Adrenal gland (tissue), 12 donors: ENCODE results near the gene FAF1. TPM values are rescaled to one million over a fixed set of nuclear protein-coding genes. Genes with fewer than 3 reads are reported as not detected.

ENCODE experiments used
- DNase-seq, 7 donors: peaks; one replicate each; pipeline ENCODE4 v3.0.0-alpha.2; 2019 to 2020
- H3K27ac ChIP-seq, 5 donors: fragments of 200-600 bp; sonication (generic) in 4 of 5; 1 replicate in 3 of 5; 2 replicates in 2 of 5; pipeline versions ENCODE4 v1.5.1 to v1.8.0; 2016 to 2020; ENCODE audit warnings: mild to moderate bottlenecking in 1 of 5
- H3K27me3 ChIP-seq: fragments of 200-600 bp; 2 replicates; pipeline ENCODE4 v1.8.0; 2021
- H3K36me3 ChIP-seq, 2 donors: fragments of 200-600 bp; replicated peaks in 1 of 2; 1 replicate in 1 of 2; 2 replicates in 1 of 2; pipeline versions ENCODE4 v1.5.1 to v1.8.0; 2018 to 2022
- H3K4me1 ChIP-seq, 2 donors: fragments of 200-600 bp; replicated peaks in 1 of 2; 1 replicate in 1 of 2; 2 replicates in 1 of 2; pipeline versions ENCODE4 v1.5.1 to v1.8.0; 2018 to 2021
- H3K4me3 ChIP-seq, 4 donors: fragments of 200-600 bp; sonication (generic) in 3 of 4; one replicate each; pipeline ENCODE4 v1.5.1; 2016 to 2018
- H3K9me3 ChIP-seq, 3 donors: fragments of 200-600 bp; sonication (generic) in 1 of 3; replicated peaks in 1 of 3; 1 replicate in 2 of 3; 2 replicates in 1 of 3; pipeline versions ENCODE4 v1.5.1 to v1.8.0; 2016 to 2021
- POLR2A ChIP-seq, 2 donors: fragments of 450-650 bp; IDR thresholded peaks; one replicate each; pipeline ENCODE4 v1.6.1; 2017; ENCODE audit warnings: antibody characterized with exemption in 2 of 2, mild to moderate bottlenecking in 2 of 2, moderate library complexity in 1 of 2
- WGBS, 4 donors: extraction: QIAGEN DNeasy Blood & Tissue Kit in 2 of 4; methylation state at CpG; one replicate each; pipeline versions ENCODE4 v1.1.5 to v1.1.7; 2013 to 2017; 5-methylcytosine and 5-hydroxymethylcytosine counted together
- intact Hi-C, 2 donors: fragments of 100-400 bp; cut with DNase I; formaldehyde crosslinking; loops; one replicate each; pipeline versions ENCODE4 v1.14.1 to v1.15.0; 2022 to 2023
- polyA plus RNA-seq, 3 donors: library from polyadenylated mRNA; stranded (reverse); fragments of 200-250 nt in 2 of 3; fragments of 350-450 nt in 1 of 3; fragmentation: Illumina TruSeq in 1 of 3; extraction: RNeasy Lipid Tissue Mini Kit (QIAGEN cat#74804) in 1 of 3; gene quantifications; one replicate each; pipeline ENCODE4 v1.2.3, GENCODE V29; 2013 to 2014
- total RNA-seq, 9 donors: library from RNA; depleted of rRNA in 4 of 9; stranded (reverse); fragments of >200 nt in 4 of 9; fragments of 120-200 nt in 1 of 9; fragmentation: NEBNext Ultra II Directional in 1 of 9; extraction: Animal tissue kit (Norgen Biotek cat#: 25700) in 1 of 9; gene quantifications; one replicate each; pipeline versions ENCODE4 v1.1.0 to v1.2.4, GENCODE V29; 2013 to 2023
- TF ChIP-seq, protein P1 (sequence below), 6 experiments: fragments of 450-650 bp in 4 of 6; fragments of 200-600 bp in 2 of 6; sonication (generic) in 1 of 6; IDR thresholded peaks; 1 replicate in 5 of 6; 2 replicates in 1 of 6; pipeline versions ENCODE4 v1.5.1 to v1.8.0; 2016 to 2021; ENCODE audit warnings: antibody characterized with exemption in 6 of 6, mild to moderate bottlenecking in 2 of 6, moderate library complexity in 1 of 6
- donor health status: healthy with polysubstance abuse.
- donor health status: Bipolar disorder and iron deficiency.
- donor health status: DM: yes; HTN: yes; CAD: no.
- donor health status: DM: no; HTN: no; CAD: no.
- donor health status: DM: no; HTN: no; CAD: no.
- donor health status: DM: yes; HTN: yes; CAD: no.

Gene FAF1
- total and polyA plus RNA-seq, 12 donors, result 23.4 to 88.4 (median 44.5) TPM

DNA sequence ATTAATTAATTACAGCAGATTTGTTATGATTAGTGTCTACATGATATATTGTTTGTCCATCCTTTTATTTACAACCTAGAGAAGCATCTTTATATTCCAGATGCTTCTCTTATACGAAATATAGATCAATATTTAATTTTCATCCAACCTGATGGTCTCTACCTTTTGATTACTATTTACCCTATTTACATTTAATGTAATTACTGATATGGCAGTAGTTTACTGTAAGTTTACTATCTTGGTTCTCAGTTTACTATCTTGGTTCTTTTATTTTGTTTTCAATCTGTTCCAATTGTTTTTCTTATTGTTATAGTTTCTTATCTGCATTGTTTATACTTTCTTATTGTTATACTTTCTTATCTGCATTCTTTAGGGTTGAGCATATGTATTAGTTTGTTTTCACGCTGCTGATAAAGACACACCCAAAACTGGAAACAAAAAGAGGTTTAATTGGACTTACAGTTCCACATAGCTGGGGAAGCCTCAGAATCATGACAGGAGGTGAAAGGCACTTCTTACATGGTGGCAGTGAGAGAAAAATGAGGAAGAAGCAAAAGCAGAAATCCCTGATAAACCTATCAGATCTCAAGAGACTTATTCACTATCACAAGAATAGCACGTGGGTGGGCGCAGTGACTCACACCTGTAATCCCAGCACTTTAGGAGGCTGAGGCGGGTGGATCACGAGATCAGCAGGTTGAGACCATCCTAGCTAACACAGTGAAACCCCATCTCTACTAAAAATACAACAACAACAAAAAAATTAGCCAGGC lies 28.9 kb downstream of the FAF1 start:
- intact Hi-C loops, result no loop called here
- Histone ChIP-seq H3K27me3 (no peaks in the 10 kb centered on the region), H3K9me3 (no peaks in the 10 kb centered on the region), H3K36me3 (no peaks in the 10 kb centered on the region), H3K4me1 (peaks cover 0 to 3% of the 10 kb centered on the region in 2 donors), H3K27ac (no peak overlapping the region), H3K4me3 (no peak overlapping the region)
- TF ChIP-seq POLR2A (IDR thresholded peaks at IDR 0.05), result no peak
- TF ChIP-seq, protein P1, sequence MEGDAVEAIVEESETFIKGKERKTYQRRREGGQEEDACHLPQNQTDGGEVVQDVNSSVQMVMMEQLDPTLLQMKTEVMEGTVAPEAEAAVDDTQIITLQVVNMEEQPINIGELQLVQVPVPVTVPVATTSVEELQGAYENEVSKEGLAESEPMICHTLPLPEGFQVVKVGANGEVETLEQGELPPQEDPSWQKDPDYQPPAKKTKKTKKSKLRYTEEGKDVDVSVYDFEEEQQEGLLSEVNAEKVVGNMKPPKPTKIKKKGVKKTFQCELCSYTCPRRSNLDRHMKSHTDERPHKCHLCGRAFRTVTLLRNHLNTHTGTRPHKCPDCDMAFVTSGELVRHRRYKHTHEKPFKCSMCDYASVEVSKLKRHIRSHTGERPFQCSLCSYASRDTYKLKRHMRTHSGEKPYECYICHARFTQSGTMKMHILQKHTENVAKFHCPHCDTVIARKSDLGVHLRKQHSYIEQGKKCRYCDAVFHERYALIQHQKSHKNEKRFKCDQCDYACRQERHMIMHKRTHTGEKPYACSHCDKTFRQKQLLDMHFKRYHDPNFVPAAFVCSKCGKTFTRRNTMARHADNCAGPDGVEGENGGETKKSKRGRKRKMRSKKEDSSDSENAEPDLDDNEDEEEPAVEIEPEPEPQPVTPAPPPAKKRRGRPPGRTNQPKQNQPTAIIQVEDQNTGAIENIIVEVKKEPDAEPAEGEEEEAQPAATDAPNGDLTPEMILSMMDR (IDR thresholded peaks at IDR 0.05), result no peak
- peak in 1 of 7 donors; percentile 11 for DNase-seq
- 83 to 94% (median 90%) methylated on average over 6 of the region's 6 CpGs for WGBS, 4 donors

DNA sequence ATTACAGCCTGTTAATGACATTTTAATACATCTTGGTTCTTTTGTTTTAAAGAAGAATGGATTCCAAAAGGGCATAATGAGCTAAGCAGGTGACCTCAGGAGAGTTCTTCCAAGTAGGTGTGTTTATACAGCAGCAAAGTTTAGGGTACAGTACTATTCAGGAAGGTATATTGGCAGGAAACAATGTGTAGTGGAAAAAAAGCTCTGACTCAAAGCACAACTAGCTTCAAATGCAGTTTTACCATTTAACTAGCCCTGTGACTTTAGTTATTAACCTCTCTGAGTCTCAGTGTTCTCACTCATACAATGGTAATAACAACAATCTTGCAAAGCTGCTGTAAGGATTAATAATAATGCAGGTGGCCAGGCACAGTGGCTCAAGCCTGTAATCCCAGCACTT lies 29.9 kb downstream of the FAF1 start:
- H3K36me3 ChIP-seq, result no peaks in the 10 kb centered on the region
- no peaks in the 10 kb centered on the region for H3K9me3 ChIP-seq
- TF ChIP-seq POLR2A (IDR thresholded peaks at IDR 0.05), result no peak
- TF ChIP-seq, protein P1 (IDR thresholded peaks at IDR 0.05), result no peak
- no peak for DNase-seq
- no peak overlapping the region for H3K27ac ChIP-seq
- intact Hi-C loops, result no loop called here
- no peak overlapping the region for H3K4me3 ChIP-seq
- H3K27me3 ChIP-seq, result no peaks in the 10 kb centered on the region
- no peaks in the 10 kb centered on the region for H3K4me1 ChIP-seq

DNA sequence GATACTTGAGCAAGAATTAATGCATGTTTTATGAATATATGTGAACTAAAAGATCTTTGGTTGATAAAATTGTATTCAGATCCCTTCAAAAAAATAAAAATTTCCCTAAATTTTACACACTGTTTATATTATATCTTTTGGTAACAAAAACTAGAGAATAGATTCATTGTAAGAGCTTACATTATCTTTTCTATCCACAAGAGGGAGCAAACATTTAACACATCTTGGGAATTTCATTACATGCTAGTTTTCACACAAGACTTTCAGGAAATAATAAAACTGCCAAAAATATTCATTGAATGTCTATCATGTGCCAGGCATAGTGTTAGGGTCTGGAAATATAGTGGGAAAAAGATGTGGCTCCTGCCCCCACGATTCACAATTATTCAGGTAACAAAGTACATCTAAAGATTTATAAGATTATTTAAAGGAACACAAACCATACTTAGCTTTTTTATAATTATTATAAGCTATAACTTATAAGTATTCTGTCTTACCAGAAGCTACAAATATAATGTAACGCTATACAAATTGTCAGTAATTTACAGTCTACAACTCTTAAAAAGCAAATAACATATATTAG lies 30.6 kb downstream of the FAF1 start:
- TF ChIP-seq, protein P1 (IDR thresholded peaks at IDR 0.05), result peak; percentile 31 to 71 (median 60)
- no peak for TF ChIP-seq POLR2A (IDR thresholded peaks at IDR 0.05)
- intact Hi-C loops, result loop anchor here (5.0 kb wide), 2 partner anchors 113 to 152 kb away; no protein-coding TSS in a partner anchor
- WGBS, 4 donors, result 36 to 41% (median 40%) methylated on average over 2 of the region's 2 CpGs

DNA sequence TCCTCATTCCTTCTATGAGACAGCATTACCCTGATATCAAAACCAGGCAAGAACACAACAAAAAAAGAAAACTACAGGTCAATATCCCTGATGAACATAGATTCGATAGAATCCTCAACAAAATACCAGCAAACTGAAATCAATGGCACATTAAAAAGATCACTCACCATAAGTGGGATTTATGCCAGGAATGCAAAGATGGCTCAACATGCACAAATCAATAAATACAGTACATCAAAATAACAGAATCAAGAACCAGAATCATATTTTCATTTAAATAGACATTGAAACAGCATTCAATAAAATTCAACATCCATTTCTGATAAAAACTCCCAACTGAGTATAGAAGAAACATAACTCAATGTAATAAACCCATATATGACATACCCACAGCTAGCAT lies 36.5 kb downstream of the FAF1 start:
- DNase-seq, result no peak
- intact Hi-C loops, result no loop called here
- 91 to 97% (median 95%) methylated on average over 1 of the region's 1 CpG for WGBS, 4 donors
- no peaks in the 10 kb centered on the region for H3K4me1 ChIP-seq
- H3K27ac ChIP-seq, result no peak overlapping the region
- H3K36me3 ChIP-seq, result no peaks in the 10 kb centered on the region
- H3K9me3 ChIP-seq, result no peaks in the 10 kb centered on the region
- TF ChIP-seq, protein P1 (IDR thresholded peaks at IDR 0.05), result no peak
- no peak for TF ChIP-seq POLR2A (IDR thresholded peaks at IDR 0.05)
- H3K27me3 ChIP-seq, result no peaks in the 10 kb centered on the region
- no peak overlapping the region for H3K4me3 ChIP-seq

More for the DNA sequence above, 30.6 kb downstream of the FAF1 start:
- H3K27ac ChIP-seq, result no peak overlapping the region
- H3K4me3 ChIP-seq, result no peak overlapping the region
- H3K36me3 ChIP-seq, result no peaks in the 10 kb centered on the region
- no peak for DNase-seq
- H3K4me1 ChIP-seq, result no peaks in the 10 kb centered on the region
- no peaks in the 10 kb centered on the region for H3K9me3 ChIP-seq
- no peaks in the 10 kb centered on the region for H3K27me3 ChIP-seq
